ENCODE data around the gene ESYT1. TPM values are rescaled to one million over a fixed set of nuclear protein-coding genes. Genes with fewer than 3 reads are reported as not detected.

ESYT1 gene
- total and polyA plus RNA-seq, 9 of the 15 experiments (the other 6 are each of a cell fraction or from before 2014, with no cell fraction given), result 132 to 420 (median 164) TPM

DNA sequence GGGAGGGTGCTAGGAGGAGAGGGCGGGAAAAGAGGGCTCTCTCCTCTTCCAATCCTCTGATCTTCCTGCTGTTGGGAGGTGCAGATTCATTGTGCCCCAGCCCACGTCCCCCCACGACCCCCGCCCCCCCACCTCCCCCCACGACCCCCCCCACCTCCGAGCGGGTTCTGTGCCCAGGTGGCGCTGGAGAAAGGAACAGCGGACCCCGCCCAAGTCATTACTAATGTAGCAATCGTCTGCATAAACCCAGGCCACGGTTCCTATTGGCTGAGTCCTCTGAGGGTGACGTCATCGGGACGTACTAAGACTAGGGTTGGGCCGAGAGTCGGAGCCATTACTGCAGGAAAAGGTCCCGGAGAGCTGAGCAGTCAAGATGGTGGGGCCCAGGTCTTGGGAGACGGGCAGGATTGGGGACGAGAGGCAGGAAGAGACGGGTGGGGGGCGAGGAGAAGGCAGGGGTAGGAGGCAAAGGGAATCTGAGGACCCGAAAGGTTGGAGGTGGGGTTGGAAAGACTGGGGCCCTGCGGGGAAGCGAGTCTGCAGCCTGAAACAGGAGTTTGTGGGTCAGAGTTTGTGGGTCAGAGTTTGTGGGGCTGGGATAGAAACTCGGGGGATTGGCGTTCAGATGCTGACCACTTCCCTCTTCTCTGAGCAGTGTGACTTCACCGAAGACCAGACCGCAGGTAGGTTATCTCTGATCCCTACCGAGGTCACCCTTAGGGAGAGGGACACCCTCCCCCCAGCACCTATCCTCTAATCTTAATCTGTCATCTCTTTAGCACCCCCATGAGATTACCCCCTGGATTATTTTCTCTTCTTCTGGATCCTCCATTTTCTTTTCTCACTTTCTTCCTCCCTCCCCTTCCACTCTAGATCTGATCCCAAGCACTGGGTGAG lies 30.2 kb downstream of the ESYT1 start, which contains the start of gene MYL6 (continued):
- TF ChIP-seq, protein P1, sequence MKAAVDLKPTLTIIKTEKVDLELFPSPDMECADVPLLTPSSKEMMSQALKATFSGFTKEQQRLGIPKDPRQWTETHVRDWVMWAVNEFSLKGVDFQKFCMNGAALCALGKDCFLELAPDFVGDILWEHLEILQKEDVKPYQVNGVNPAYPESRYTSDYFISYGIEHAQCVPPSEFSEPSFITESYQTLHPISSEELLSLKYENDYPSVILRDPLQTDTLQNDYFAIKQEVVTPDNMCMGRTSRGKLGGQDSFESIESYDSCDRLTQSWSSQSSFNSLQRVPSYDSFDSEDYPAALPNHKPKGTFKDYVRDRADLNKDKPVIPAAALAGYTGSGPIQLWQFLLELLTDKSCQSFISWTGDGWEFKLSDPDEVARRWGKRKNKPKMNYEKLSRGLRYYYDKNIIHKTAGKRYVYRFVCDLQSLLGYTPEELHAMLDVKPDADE (conservative IDR thresholded peaks at IDR 0.05; ENCODE audit: control insufficient read depth, low read depth, low read length), result 0 out of 2 replicates have a peak, but pooled peaks have one; percentile 16
- TF ChIP-seq ZNF318 (IDR thresholded peaks at IDR 0.05; ENCODE audit: borderline replicate concordance in 1 of 2, low read depth in 1 of 2) (peak in 1 of 2 experiments; percentile 24; a peak in 1 of 4 replicates), E2F8 (IDR thresholded peaks at IDR 0.05; ENCODE audit: low read depth, partially characterized antibody) (peak; percentile 79), EZH2 (IDR thresholded peaks at IDR 0.05; ENCODE audit: borderline replicate concordance, low read depth, low read length) (no peak), IRF1 (CRISPR knock-in tag; IDR thresholded peaks at IDR 0.05; ENCODE audit: borderline replicate concordance) (no peak)
- TF ChIP-seq, protein P2, sequence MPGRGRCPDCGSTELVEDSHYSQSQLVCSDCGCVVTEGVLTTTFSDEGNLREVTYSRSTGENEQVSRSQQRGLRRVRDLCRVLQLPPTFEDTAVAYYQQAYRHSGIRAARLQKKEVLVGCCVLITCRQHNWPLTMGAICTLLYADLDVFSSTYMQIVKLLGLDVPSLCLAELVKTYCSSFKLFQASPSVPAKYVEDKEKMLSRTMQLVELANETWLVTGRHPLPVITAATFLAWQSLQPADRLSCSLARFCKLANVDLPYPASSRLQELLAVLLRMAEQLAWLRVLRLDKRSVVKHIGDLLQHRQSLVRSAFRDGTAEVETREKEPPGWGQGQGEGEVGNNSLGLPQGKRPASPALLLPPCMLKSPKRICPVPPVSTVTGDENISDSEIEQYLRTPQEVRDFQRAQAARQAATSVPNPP (IDR thresholded peaks at IDR 0.05; ENCODE audit: borderline replicate concordance, insufficient read depth, insufficient read length), result no peak

Measured in K562 (cell line).